Measurements from ENCODE around the gene AKR7A3. TPM values are rescaled to one million over a fixed set of nuclear protein-coding genes. Genes with fewer than 3 reads are reported as not detected.

AKR7A3 gene
- total and polyA plus RNA-seq, 9 of the 15 experiments (the other 6 are each of a cell fraction or from before 2014, with no cell fraction given) = 0.04 to 1.5 (median 0.44) TPM; not detected in 1

DNA sequence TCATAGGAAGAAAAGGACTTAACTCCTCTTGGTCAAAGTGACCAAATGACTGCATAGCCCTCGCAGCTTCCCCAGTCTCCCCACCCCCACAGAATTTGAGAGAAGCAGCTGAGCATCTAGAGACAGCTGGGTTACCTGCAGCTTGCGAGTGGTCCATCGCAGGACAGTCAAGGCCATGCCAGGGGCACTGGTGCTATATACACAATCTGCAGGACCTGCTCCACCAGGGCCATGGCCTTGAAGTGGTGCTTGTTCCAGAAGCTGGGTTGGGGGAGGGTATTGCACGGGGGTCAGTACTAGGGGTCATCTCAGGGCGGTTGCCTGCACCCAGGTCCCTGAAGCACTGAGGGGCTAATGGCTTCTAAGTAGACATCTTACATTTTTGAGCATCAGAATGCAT is 26.5 kb downstream of the AKR7A3 start (continued):
- no peak for TF ChIP-seq EHMT2 (IDR thresholded peaks at IDR 0.05)
- TF ChIP-seq POLR2G (IDR thresholded peaks at IDR 0.05; ENCODE audit: low read depth, low read length) = peak; percentile 44; the same call in 1 of the 2 replicates
- no peak for TF ChIP-seq L3MBTL2 (IDR thresholded peaks at IDR 0.05)
- no peak for TF ChIP-seq KAT8 (IDR thresholded peaks at IDR 0.05; ENCODE audit: low read depth)
- no peak for TF ChIP-seq SNRNP70 (optimal IDR thresholded peaks at IDR 0.05; ENCODE audit: low read depth, low read length)
- no peak for TF ChIP-seq TAF1 (IDR thresholded peaks at IDR 0.05; ENCODE audit: control insufficient read depth, extremely low read depth, insufficient read depth, low read length, severe bottlenecking)

DNA sequence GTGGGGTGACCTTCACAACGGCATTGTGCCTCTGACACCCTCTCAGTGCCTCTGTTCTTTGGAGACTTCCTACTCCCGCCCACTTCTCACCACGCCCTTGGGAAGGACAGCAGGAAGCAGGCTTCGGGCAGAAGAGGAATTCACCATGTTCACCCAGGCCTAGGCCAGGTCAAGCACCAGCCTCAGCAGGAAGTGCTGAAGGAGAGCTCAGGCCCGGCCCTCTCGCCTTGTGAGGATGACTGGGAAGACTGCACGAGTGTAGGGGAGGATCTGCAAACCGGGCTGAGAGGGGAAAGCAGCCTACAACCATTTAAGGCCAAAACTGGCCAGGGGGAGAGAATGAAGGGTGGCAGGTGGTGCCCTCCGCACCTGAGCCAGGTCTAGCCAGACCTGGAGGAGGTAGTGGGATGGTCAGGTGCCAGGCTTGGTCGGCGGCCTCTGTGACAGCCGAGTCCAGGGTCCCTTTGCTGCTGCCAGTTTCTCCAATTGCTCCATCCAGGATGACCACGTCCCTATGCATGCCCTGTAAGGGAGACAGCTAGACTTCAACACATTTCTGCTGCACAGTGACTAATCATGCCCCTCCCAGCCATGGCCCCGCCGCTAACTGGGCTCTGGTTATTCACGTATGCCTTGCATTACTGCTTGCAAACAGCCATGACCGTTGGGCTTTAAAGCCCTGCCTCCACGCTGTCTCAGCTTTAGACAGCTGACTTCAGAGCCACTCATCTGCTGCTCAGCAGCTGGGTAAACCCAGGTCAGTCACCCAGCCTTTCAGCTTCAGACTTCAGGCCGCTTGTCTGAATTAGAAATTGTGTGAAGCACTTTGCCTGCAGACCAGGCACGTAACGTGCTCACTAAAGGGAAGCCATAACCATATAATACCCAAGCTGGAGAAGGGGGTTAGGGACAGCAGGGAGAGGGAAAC is 28.1 kb downstream of the AKR7A3 start:
- Histone ChIP-seq H4K20me1 (replicated peaks; ENCODE audit: control insufficient read depth, insufficient read depth, low read length) (peaks cover 10% of the 10 kb centered on the region), H3K36me3 (ENCODE audit: control insufficient read depth, insufficient read depth, low read length) (peaks cover 56% of the 10 kb centered on the region)
- intact Hi-C loops (cut with micrococcal nuclease) = no loop called here
- peak; percentile 72 for TF ChIP-seq POLR2A (conservative IDR thresholded peaks at IDR 0.05)
- TF ChIP-seq CREB1 (IDR thresholded peaks at IDR 0.05) = no peak
- no peak for TF ChIP-seq CREB1 (CRISPR knock-in tag; IDR thresholded peaks at IDR 0.05)
- peak in 1 of 2 experiments; percentile 36; a peak in 1 of 4 replicates for TF ChIP-seq SIN3A (IDR thresholded peaks at IDR 0.05; ENCODE audit: borderline replicate concordance in 2 of 2, control insufficient read depth in 1 of 2, low read depth in 2 of 2, low read length in 2 of 2)
- TF ChIP-seq, protein P1, sequence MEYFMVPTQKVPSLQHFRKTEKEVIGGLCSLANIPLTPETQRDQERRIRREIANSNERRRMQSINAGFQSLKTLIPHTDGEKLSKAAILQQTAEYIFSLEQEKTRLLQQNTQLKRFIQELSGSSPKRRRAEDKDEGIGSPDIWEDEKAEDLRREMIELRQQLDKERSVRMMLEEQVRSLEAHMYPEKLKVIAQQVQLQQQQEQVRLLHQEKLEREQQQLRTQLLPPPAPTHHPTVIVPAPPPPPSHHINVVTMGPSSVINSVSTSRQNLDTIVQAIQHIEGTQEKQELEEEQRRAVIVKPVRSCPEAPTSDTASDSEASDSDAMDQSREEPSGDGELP (CRISPR knock-in tag; IDR thresholded peaks at IDR 0.05; ENCODE audit: borderline replicate concordance) = peak; percentile 35; the same call in 1 of the 2 replicates
- TF ChIP-seq SUPT5H (IDR thresholded peaks at IDR 0.05) = peak; percentile 64
- no peak for TF ChIP-seq SIX5 (IDR thresholded peaks at IDR 0.05; ENCODE audit: borderline replicate concordance in 1 of 2, insufficient read depth in 1 of 2, low read depth in 1 of 2, low read length in 2 of 2)
- no peak for TF ChIP-seq FOXJ2 (tag; IDR thresholded peaks at IDR 0.05)
- TF ChIP-seq RBFOX2 (IDR thresholded peaks at IDR 0.05; ENCODE audit: low read depth, low read length) = peak; percentile 54
- TF ChIP-seq POLR2AphosphoS2 (IDR thresholded peaks at IDR 0.05; ENCODE audit: low read length) = peak; percentile 58; the same call in 1 of the 2 replicates
- peak; percentile 8; the same call in 1 of the 2 replicates for TF ChIP-seq MYNN (IDR thresholded peaks at IDR 0.05)
- no peak for TF ChIP-seq MYNN (CRISPR knock-in tag; IDR thresholded peaks at IDR 0.05)
- TF ChIP-seq ZNF354B (CRISPR knock-in tag; IDR thresholded peaks at IDR 0.05) = no peak
- TF ChIP-seq RBM22 (IDR thresholded peaks at IDR 0.05; ENCODE audit: low read depth, low read length, poor library complexity, severe bottlenecking) = peak; percentile 33

More for the DNA sequence above, 28.1 kb downstream of the AKR7A3 start:
- H3K4me3 ChIP-seq = no peak overlapping the region
- H3K79me2 ChIP-seq (ENCODE audit: control insufficient read depth, insufficient read depth, low read length) = peaks cover 12% of the 10 kb centered on the region
- DNase-seq (ENCODE audit: extremely low read depth in 1 of 4, low spot score in 3 of 4) = peak in 2 of 4 experiments; percentile 24 to 40
- no peak overlapping the region for H2AFZ ChIP-seq (ENCODE audit: low read depth, low read length)
- no TSS peak for BruUV-seq (replicated peaks)
- ChIA-PET CTCF (ENCODE audit: low intra/inter-chr PET ratio) (interaction anchor here (0.7 kb wide), 1 partner anchor 211 kb away, joined by 3 read pairs; no protein-coding TSS in a partner anchor), POLR2A (interaction anchor here (0.6 to 5.0 kb wide), 6 partner anchors 9 to 71 kb away, joined by 3 to 37 read pairs (median 11); partner anchors contain the start of genes AKR7A2, EMC1, MRTO4 and SLC66A1)
- no peaks in the 10 kb centered on the region for H3K9me3 ChIP-seq (replicated peaks; ENCODE audit: control insufficient read depth, insufficient read depth, low read depth, low read length)
- ATAC-seq = peak; percentile 65
- H3K4me2 ChIP-seq (ENCODE audit: insufficient read depth, low read length) = no peak overlapping the region
- no peaks in the 10 kb centered on the region for H3K9me1 ChIP-seq (ENCODE audit: control insufficient read depth, insufficient read depth, low read length)
- peaks cover 0 to 13% of the 10 kb centered on the region in 2 experiments; a peak in 3 of 5 replicates for H3K4me1 ChIP-seq (replicated peaks in 1 of 2; ENCODE audit: control insufficient read depth in 2 of 2, insufficient read depth in 2 of 2, low read length in 2 of 2)
- peak overlapping the region in 1 of 2 experiments; percentile 53; a peak in 2 of 4 replicates for H3K9ac ChIP-seq (ENCODE audit: insufficient read depth in 1 of 2, low read depth in 2 of 2, low read length in 2 of 2)
- WGBS (ENCODE audit: insufficient coverage, low coverage, missing lambda C conversion rate) = 65% methylated on average over 20 of the region's 21 CpGs
- H3K27ac ChIP-seq (ENCODE audit: extremely low read depth, low read depth, low read length) = peak overlapping the region; percentile 52; the same call in 2 of the 3 replicates
- FAIRE-seq = peak; percentile 69
- in situ Hi-C loops (cut with MboI) = no loop called here
- no peaks in the 10 kb centered on the region for H3K27me3 ChIP-seq (ENCODE audit: control insufficient read depth in 2 of 2, insufficient read depth in 2 of 2, low read length in 2 of 2)

Data from K562 (cell line).